Activated gamma-delta T cell (primary cell): ENCODE measurements around the gene ARR3.
"Not testable (repeated sequence)": the region's sequence is repeated elsewhere in the genome, so short reads cannot be mapped to it uniquely, and the experiment has no call there.

Experiments used
- DNase-seq: peaks from one replicate; lab custom pipeline; 2025; lab: John Stamatoyannopoulos, UW
- total RNA-seq, 2 donors: gene quantifications; one replicate each; lab custom pipeline; 2026; lab: John Stamatoyannopoulos, UW

Gene ARR3
- total RNA-seq, result 0 reads per million in 2 donors

DNA sequence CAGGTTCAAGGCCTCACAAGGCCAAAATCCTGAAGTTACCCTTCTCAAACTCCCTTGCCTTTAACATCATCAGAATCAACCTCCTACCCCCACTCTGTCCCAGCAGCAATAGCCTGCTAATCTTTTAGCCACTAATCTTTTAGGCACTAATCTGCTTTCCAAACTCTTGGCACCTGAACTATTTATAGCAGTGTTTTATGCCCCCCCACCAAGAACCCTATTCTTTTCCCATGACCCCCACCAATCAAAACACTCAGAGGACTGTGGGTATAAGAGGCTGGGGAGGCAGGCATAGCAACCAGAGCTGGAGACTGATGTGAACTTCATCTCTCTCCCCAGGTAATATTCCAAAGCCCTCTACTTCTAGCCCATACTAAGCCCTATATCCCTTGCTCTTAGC lies at the start of gene ARR3:
TSS of gene ARR3 (plus strand) at position 301 of the 400 bp plus-strand sequence. CDS start 1,052 bp downstream, outside the sequence.
- DNase-seq, result no peak

- no peak for DNase-seq
These were observed 48.0 kb upstream of the ARR3 start for GRCh38 chrX:70219938-70220764.

- DNase-seq, result no peak
These were observed 42.1 kb upstream of the ARR3 start for GRCh38 chrX:70226048-70226447.

DNA sequence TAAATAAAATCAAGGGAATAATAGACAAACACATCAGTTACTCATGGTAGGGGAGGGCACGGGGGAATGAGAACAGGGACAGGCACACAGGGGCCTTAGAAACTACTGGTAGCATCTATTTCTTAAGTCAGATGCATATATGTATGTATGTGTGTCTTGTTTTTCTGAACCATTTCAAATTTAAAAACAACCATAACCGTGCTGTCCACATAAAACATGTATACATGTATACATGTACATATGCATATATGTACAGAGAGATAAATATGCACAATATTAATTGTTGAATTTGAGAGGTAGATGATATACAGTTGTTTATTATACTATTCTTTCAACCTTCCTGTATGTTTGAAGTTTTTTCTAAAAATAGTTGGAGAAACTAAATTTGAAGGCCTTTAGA lies 41.4 kb upstream of the ARR3 start:
- no peak for DNase-seq

- DNase-seq, result no peak
These were observed 36.5 kb upstream of the ARR3 start for GRCh38 chrX:70231666-70232065.

GRCh38 chrX:70234355-70234754 lies 33.8 kb upstream of the ARR3 start, which contains the start of gene AWAT1:
Gene AWAT1, plus strand, starts transcription at chrX:70234655. Its CDS starts 41 bp downstream, at chrX:70234696.
- DNase-seq, result no peak

GRCh38 chrX:70240751-70241150 lies 27.4 kb upstream of the ARR3 start:
- DNase-seq, result no peak

- no peak for DNase-seq
These were observed 26.6 kb upstream of the ARR3 start for GRCh38 chrX:70241501-70241900.

DNA sequence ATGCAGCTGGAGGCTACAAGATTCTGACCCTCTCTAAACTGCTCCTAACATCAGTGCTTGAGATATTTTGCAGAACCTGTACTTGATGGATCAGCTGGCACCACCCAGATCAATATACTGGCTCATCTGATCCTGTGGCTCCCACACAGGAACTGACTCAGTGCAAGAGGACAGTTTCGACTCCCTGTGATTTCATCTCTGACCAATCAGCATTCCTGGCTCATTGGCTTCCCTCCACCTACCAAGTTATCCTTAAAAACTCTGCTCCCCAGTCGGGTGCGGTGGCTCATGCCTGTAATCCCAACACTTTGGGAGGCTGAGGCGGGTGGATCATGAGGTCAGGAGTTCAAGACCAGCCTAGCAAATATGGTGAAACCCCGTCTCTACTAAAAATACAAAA lies 24.5 kb upstream of the ARR3 start:
- DNase-seq, result not testable (repeated sequence)

GRCh38 chrX:70244881-70245280 lies 23.3 kb upstream of the ARR3 start:
- DNase-seq, result no peak

GRCh38 chrX:70247252-70247651 lies 20.9 kb upstream of the ARR3 start:
- DNase-seq, result no peak

GRCh38 chrX:70252491-70252890 lies 15.6 kb upstream of the ARR3 start:
- DNase-seq, result no peak

DNA sequence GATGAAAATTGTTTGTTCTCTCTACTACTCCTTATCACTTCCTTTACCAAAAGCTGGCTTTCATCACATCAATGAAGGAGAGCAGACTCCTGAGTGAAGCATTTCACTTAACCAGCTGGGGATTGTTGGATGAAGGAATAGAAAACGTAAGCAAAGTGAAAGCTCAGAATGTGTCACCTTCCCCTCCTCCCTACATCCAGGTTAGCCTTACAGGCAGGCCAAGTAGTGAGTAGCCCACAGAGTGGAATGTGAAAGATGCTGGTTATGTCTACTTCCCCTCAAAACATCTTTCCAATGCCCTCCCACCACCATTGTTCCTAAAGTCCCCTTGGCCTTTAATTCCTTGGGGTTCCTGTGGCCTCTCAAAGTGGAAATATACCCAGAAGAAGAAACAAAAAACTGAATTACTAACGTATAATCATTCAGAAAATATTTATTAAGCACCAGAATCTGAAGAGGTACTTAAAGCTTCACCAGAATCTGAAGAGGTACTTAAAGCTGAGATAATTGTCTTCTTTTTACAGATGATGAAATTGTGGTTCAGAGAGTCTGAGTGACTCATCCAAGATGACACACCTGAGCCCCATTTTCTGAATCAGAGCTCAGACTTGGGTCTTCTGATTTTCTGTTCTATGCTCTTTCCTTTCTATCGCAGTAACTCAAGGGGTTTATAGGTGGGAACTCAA lies 14.6 kb upstream of the ARR3 start:
- DNase-seq, result no peak

DNA sequence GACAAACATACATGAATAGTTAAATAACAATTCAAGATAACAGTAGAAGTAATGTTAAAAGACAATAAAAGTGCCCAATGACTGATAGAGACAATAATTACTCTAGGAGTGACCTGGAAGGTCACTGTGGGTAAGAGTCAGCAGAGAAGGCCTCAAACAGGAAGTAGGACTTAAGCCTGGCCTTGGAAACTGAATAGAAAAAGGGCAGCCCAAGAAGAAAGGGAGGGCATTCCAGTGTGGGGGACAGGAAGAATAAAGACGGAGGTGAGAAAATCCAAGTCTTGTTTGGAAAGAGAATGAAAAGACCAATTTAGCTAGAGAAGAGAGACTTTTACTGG lies 14.1 kb upstream of the ARR3 start:
- DNase-seq, result no peak

GRCh38 chrX:70254909-70255308 lies 13.2 kb upstream of the ARR3 start:
- DNase-seq, result no peak

GRCh38 chrX:70255452-70255851 lies 12.7 kb upstream of the ARR3 start:
- no peak for DNase-seq

DNA sequence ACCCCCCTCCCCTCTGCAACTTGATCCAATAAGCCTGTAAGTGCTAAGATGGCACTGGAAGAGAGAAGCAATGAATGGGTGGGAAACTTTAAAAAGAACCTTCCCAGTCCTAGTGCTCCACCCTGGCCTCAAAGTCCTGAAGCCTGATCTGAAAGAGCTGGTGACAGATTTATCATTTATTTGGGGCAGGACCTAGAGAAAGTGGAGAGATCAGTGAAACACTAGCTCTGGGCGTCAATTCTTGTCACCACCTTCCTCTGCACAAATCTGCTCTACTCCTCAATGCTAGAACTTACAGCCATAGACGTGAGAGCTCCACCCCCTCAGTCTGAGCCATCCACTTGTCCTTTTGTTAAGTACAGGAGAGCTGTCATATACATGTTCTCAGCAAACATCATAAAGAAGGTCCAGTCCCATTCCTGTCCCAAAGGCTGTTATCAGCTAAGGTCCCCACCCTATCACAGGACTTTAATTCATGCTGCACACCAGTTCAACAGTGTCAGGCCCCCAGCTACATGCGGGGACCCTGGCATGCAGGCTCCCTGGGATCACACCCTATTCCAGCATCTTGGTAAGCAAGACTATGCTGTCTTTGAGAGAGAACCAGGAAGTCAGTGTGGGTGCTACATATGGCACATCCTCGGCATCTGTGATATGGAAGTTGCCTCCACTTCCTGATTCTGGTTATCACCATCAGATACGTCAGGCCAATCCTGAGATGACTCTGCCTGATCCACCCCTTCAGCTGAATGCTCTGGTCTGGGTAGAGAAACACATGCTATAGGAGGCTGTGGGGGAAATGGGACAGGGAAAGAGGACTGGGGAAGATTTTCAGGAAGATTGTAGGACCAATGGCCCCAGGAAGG lies 10.5 kb upstream of the ARR3 start:
- no peak for DNase-seq

- DNase-seq, result no peak
These were observed 8.0 kb upstream of the ARR3 start, which contains the start of gene P2RY4 for GRCh38 chrX:70260104-70260503. Gene P2RY4, minus strand, starts transcription at chrX:70260204. Its CDS starts 580 bp downstream, at chrX:70259624.

DNA sequence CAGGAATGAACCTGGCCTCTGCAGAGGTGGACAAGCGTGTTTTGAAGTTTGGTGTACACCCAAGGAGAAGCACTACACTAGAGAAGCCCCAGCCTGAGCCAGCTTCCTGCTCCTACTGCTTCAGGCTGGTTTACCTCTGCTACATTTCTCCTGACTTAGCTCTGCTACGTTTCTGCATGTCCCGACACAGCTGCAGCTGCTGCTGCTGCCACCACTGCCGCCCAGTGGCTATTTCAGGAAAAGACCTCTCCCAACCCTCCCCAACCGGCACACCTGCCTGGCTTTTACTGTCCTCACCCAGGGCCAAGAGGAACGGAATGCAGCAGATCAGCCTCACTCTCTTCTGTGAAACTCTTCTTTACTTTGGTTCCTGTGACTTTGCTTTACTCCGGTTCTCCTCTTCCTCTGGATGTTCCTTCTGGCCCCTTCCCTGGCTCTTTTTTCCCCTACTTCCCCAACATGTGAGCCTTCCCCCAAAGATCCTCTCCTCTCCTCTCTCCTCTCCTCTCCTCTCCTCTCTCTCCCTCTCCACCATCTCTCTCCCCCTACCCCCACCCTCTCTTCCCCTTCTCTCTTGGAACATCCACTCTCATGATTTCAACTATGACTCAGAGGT lies 5.1 kb upstream of the ARR3 start:
- DNase-seq, result no peak

DNA sequence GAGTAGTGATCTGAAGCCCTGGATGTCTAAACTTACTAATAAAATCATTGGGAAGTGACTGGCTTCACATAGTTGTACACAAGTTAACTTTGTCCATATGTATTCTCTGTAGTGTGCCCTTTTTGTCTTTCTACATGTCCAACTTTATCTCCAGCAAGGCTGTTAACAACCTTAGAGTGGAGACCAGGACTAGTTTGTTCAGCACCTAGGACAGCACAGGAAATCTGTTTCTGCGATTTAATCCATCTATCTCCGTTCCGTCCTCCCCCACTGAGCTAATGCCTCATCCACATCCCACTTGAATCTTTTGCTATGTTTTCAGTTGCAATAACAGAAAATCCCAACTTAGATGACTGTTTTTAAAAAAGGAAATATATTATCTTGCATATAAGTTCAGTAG lies 3.4 kb upstream of the ARR3 start:
- no peak for DNase-seq

- not testable (repeated sequence) for DNase-seq
These were observed 5.9 kb downstream of the ARR3 start for GRCh38 chrX:70274029-70274428.

- no peak for DNase-seq
These were observed 10.9 kb downstream of the ARR3 start for GRCh38 chrX:70279081-70279480.
